IMR-90 (cell line): Measurements from ENCODE around the gene ACVR1. TPM values are rescaled to one million over a fixed set of nuclear protein-coding genes. Genes with fewer than 3 reads are reported as not detected.

Experiments
- ATAC-seq: fragments of 200-7000 bp; cut with Tn5 transposase; 2 replicates; pipeline ENCODE4 v1.9.1; 2020; ENCODE audit warnings: low read depth, mild to moderate bottlenecking, moderate library complexity
- BruUV-seq: library from RNA; stranded (reverse); fragments of 400-500 nt; replicated peaks from 2 replicates; lab custom pipeline; 2021; lab: Mats Ljungman, UMichigan
- CTCF ChIA-PET: fragments of 300-600 bp; formaldehyde crosslinking; extraction: SDS; loops from one replicate; lab custom pipeline; 2021; ENCODE audit warnings: antibody characterized with exemption; lab: Yijun Ruan, JAX
- POLR2A ChIA-PET: fragments of 300-600 bp; sonication (Branson Sonifier 250); formaldehyde crosslinking; loops from one replicate; lab custom pipeline; 2022; ENCODE audit warnings: antibody characterized with exemption; ENCODE audit not compliant: unreplicated experiment; lab: Charles Lee
- DNase-seq: peaks from one replicate; pipeline ENCODE4 v3.0.0; 2013
- H2AFZ ChIP-seq: replicated peaks from 2 replicates; pipeline ENCODE3; 2013; ENCODE audit warnings: low read length, mild to moderate bottlenecking; ENCODE audit not compliant: poor library complexity
- H2AK5ac ChIP-seq: 2 replicates; pipeline ENCODE4 v1.6.1; 2013; ENCODE audit warnings: low read depth, low read length, inconsistent platforms
- H2AK9ac ChIP-seq: replicated peaks from 2 replicates; pipeline ENCODE3; 2013; ENCODE audit warnings: mild to moderate bottlenecking, low read depth, low read length, moderate library complexity; ENCODE audit not compliant: poor library complexity
- H2BK120ac ChIP-seq: 2 replicates; pipeline ENCODE4 v1.6.1; 2013; ENCODE audit warnings: low read depth, low read length, inconsistent platforms
- H2BK15ac ChIP-seq: 3 replicates; pipeline ENCODE4 v1.6.1; 2013; ENCODE audit warnings: low read depth, low read length, inconsistent platforms
- H2BK20ac ChIP-seq: 2 replicates; pipeline ENCODE4 v1.6.1; 2013; ENCODE audit warnings: low read depth, mild to moderate bottlenecking, inconsistent platforms, low read length, moderate library complexity
- H2BK5ac ChIP-seq: 2 replicates; pipeline ENCODE4 v1.6.1; 2013; ENCODE audit warnings: mild to moderate bottlenecking, low read depth, low read length, inconsistent platforms; ENCODE audit not compliant: poor library complexity, severe bottlenecking
- H3K14ac ChIP-seq: replicated peaks from 2 replicates; pipeline ENCODE4 v1.6.1; 2013; ENCODE audit warnings: low read depth, low read length, inconsistent platforms
- H3K18ac ChIP-seq: 2 replicates; pipeline ENCODE4 v1.6.1; 2013; ENCODE audit warnings: low read depth, low read length, control low read depth
- H3K23ac ChIP-seq: 2 replicates; pipeline ENCODE4 v1.6.1; 2013; ENCODE audit warnings: low read depth, low read length, inconsistent platforms
- H3K27ac ChIP-seq: 2 replicates; pipeline ENCODE4 v1.5.1; 2013; ENCODE audit warnings: mild to moderate bottlenecking, control low read depth, low read length; ENCODE audit not compliant: insufficient read depth
- H3K27me3 ChIP-seq: 2 replicates; pipeline ENCODE4 v1.6.1; 2013; ENCODE audit warnings: low read length; ENCODE audit not compliant: control insufficient read depth, insufficient read depth
- H3K36me3 ChIP-seq: 2 replicates; pipeline ENCODE4 v1.6.1; 2013; ENCODE audit warnings: low read length, mixed read lengths; ENCODE audit not compliant: control insufficient read depth, insufficient read depth
- H3K4ac ChIP-seq: 2 replicates; pipeline ENCODE4 v1.6.1; 2013; ENCODE audit warnings: low read depth, low read length, inconsistent platforms
- H3K4me1 ChIP-seq: 2 replicates; pipeline ENCODE4 v1.6.1; 2013; ENCODE audit warnings: low read length, mixed read lengths; ENCODE audit not compliant: control insufficient read depth, insufficient read depth
- H3K4me2 ChIP-seq: 2 replicates; pipeline ENCODE4 v1.6.1; 2013; ENCODE audit warnings: low read depth, mild to moderate bottlenecking, control low read depth, low read length, moderate library complexity
- H3K4me3 ChIP-seq: 2 replicates; pipeline ENCODE4 v1.5.1; 2013; ENCODE audit warnings: low read depth, mild to moderate bottlenecking, control low read depth, low read length, moderate library complexity; ENCODE audit not compliant: insufficient read depth
- H3K56ac ChIP-seq: 2 replicates; pipeline ENCODE4 v1.6.1; 2013; ENCODE audit warnings: low read length, inconsistent platforms; ENCODE audit not compliant: insufficient read depth; ENCODE audit errors: extremely low read depth
- H3K79me1 ChIP-seq, 2 experiments: 2 replicates each; pipeline ENCODE4 v1.6.1; 2013; ENCODE audit warnings: low read length in 2 of 2, inconsistent platforms in 1 of 2, low read depth in 1 of 2
- H3K9ac ChIP-seq: 2 replicates; pipeline ENCODE4 v1.6.1; 2013; ENCODE audit warnings: low read depth, low read length, control low read depth
- H3K9me1 ChIP-seq: 2 replicates; pipeline ENCODE4 v1.6.1; 2013; ENCODE audit warnings: low read length, inconsistent platforms; ENCODE audit not compliant: insufficient read depth
- H3K9me3 ChIP-seq: 2 replicates; pipeline ENCODE4 v1.6.1; 2013; ENCODE audit warnings: low read length; ENCODE audit not compliant: control insufficient read depth, insufficient read depth
- H4K20me1 ChIP-seq: 2 replicates; pipeline ENCODE4 v1.6.1; 2013; ENCODE audit warnings: low read length, inconsistent platforms; ENCODE audit not compliant: insufficient read depth
- H4K5ac ChIP-seq: 2 replicates; pipeline ENCODE4 v1.6.1; 2013; ENCODE audit warnings: mild to moderate bottlenecking, low read depth, low read length, control low read depth
- H4K8ac ChIP-seq, 2 experiments: 2 replicates each; pipeline ENCODE4 v1.6.1; 2013; ENCODE audit warnings: low read depth in 2 of 2, low read length in 2 of 2, control low read depth in 1 of 2, inconsistent platforms in 1 of 2
- H4K91ac ChIP-seq: 2 replicates; pipeline ENCODE4 v1.6.1; 2013; ENCODE audit warnings: low read depth, low read length, inconsistent platforms; ENCODE audit not compliant: insufficient read depth
- BHLHE40 ChIP-seq: fragments of 150-350 bp; IDR thresholded peaks from 2 replicates; pipeline ENCODE4 v1.6.1; 2016; ENCODE audit warnings: mild to moderate bottlenecking, low read depth, low read length
- CHD1 ChIP-seq: IDR thresholded peaks from 2 replicates; pipeline ENCODE4 v1.6.1; 2012; ENCODE audit warnings: low read depth, low read length, improper control_type of control experiment
- ELK1 ChIP-seq: fragments of 150-350 bp; IDR thresholded peaks from 2 replicates; pipeline ENCODE4 v1.6.1; 2016; ENCODE audit warnings: low read depth, mild to moderate bottlenecking, low read length, moderate library complexity, borderline replicate concordance
- MAFK ChIP-seq: IDR thresholded peaks from 2 replicates; pipeline ENCODE4 v1.6.1; 2012; ENCODE audit warnings: low read depth, low read length, improper control_type of control experiment
- MAZ ChIP-seq: IDR thresholded peaks from 2 replicates; pipeline ENCODE4 v1.6.1; 2012; ENCODE audit warnings: low read depth, mild to moderate bottlenecking, low read length, improper control_type of control experiment, moderate library complexity, borderline replicate concordance
- MXI1 ChIP-seq: IDR thresholded peaks from 2 replicates; pipeline ENCODE4 v1.6.1; 2012; ENCODE audit warnings: low read depth, mild to moderate bottlenecking, low read length, moderate library complexity, borderline replicate concordance
- POLR2A ChIP-seq: IDR thresholded peaks from 2 replicates; pipeline ENCODE4 v1.6.1; 2012; ENCODE audit warnings: mild to moderate bottlenecking, low read depth, low read length
- RCOR1 ChIP-seq: IDR thresholded peaks from 2 replicates; pipeline ENCODE4 v1.6.1; 2012; ENCODE audit warnings: mild to moderate bottlenecking, low read length, improper control_type of control experiment; ENCODE audit not compliant: insufficient replicate concordance
- SMC3 ChIP-seq: fragments of 150-350 bp; IDR thresholded peaks from 2 replicates; pipeline ENCODE4 v1.6.1; 2016; ENCODE audit warnings: low read depth, mild to moderate bottlenecking, antibody characterized with exemption, low read length, moderate library complexity
- USF2 ChIP-seq: fragments of 150-350 bp; IDR thresholded peaks from 2 replicates; pipeline ENCODE4 v1.6.1; 2017; ENCODE audit warnings: mild to moderate bottlenecking, antibody characterized with exemption, low read length, low read depth
- WGBS, 2 experiments: methylation state at CpG; one replicate each; pipeline versions ENCODE4 v1.1.5 to v1.1.7; 2013; ENCODE audit warnings: missing lambda C conversion rate in 2 of 2; ENCODE audit not compliant: insufficient read length in 1 of 2; ENCODE audit errors: extremely low coverage in 2 of 2; 5-methylcytosine and 5-hydroxymethylcytosine counted together
- dilution Hi-C: fragments of 300-500 bp; cut with HindIII; formaldehyde crosslinking; loops from one replicate; pipeline ENCODE4 v1.14.3; 2018; ENCODE audit warnings: low sequenced_read_pairs; ENCODE audit not compliant: unreplicated experiment
- in situ Hi-C: fragments of 300-500 bp; cut with MboI; formaldehyde crosslinking; loops from 3 replicates; pipeline ENCODE4 v1.14.3; 2019; ENCODE audit warnings: low sequenced_read_pairs, inconsistent platforms, mixed read lengths
- intact Hi-C: fragments of 100-400 bp; cut with micrococcal nuclease; formaldehyde crosslinking; loops from 2 replicates; pipeline ENCODE4 v1.10.0; 2022
- polyA plus RNA-seq, 3 experiments: library from polyadenylated mRNA; depleted of rRNA; stranded (reverse); fragments of >200 nt; gene quantifications; 2 replicates each; pipeline ENCODE4 v1.2.3, GENCODE V29; 2012; ENCODE audit warnings: low replicate concordance in 1 of 3
- total RNA-seq: library from RNA; depleted of rRNA; stranded (reverse); fragments of >200 nt; gene quantifications from 2 replicates; pipeline ENCODE4 v1.2.3, GENCODE V29; 2012

ACVR1 gene
- total and polyA plus RNA-seq, 2 of the 4 experiments (the other 2 are of a cell fraction): 21.1 to 40.8 TPM

- 100% methylated on average over 2 of the region's 7 CpGs; no CpG with 5 or more reads in 1 of the 2 experiments for WGBS, 2 experiments
- intact Hi-C loops: loop anchor here (10.0 kb wide), 1 partner anchor 404 kb away; no protein-coding TSS in a partner anchor
- Histone ChIP-seq H3K4ac (no peak overlapping the region), H3K23ac (no peak overlapping the region), H4K91ac (no peak overlapping the region), H3K79me1 (no peaks in the 10 kb centered on the region), H3K27ac (no peak overlapping the region), H3K56ac (no peak overlapping the region), H2BK120ac (no peak overlapping the region), H4K8ac (no peak overlapping the region), H2AK9ac (no peak overlapping the region), H3K9ac (no peak overlapping the region), H4K20me1 (no peaks in the 10 kb centered on the region), H3K9me1 (no peaks in the 10 kb centered on the region), H3K9me3 (no peaks in the 10 kb centered on the region), H4K5ac (no peak overlapping the region), H3K18ac (no peak overlapping the region), H3K14ac (no peak overlapping the region), H2BK5ac (no peak overlapping the region), H3K4me3 (no peak overlapping the region), H2BK15ac (no peak overlapping the region), H2AFZ (no peak overlapping the region), H2AK5ac (no peak overlapping the region), H3K36me3 (no peaks in the 10 kb centered on the region), H3K4me1 (peaks cover 3% of the 10 kb centered on the region), H2BK20ac (no peak overlapping the region), H3K4me2 (no peak overlapping the region), H3K27me3 (no peaks in the 10 kb centered on the region)
- DNase-seq: no peak
- BruUV-seq: no TSS peak
- CTCF ChIA-PET: interaction anchor here (1.0 to 1.2 kb wide), 2 partner anchors 14 to 23 kb away, joined by 3 to 5 read pairs; partner anchors contain the start of gene ACVR1
- POLR2A ChIA-PET: no interaction called here
- dilution Hi-C loops: no loop called here
- no peak for ATAC-seq
- TF ChIP-seq MAZ (no peak), USF2 (no peak), ELK1 (no peak), MAFK (no peak), SMC3 (no peak), POLR2A (no peak), BHLHE40 (no peak), MXI1 (no peak), RCOR1 (no peak), CHD1 (no peak)
- in situ Hi-C loops: no loop called here
These were observed 23.2 kb upstream of the ACVR1 start for GRCh38 chr2:157899125-157899839.
